H1 (cell line): ENCODE data around the gene TMEM164.

Experiments
- EGR1 ChIP-seq: IDR thresholded peaks from 2 replicates; pipeline ENCODE4 v1.6.1; 2011; ENCODE audit warnings: low read depth, low read length, borderline replicate concordance
- FOSL1 ChIP-seq: IDR thresholded peaks from 2 replicates; pipeline ENCODE4 v1.6.1; 2011; ENCODE audit warnings: mild to moderate bottlenecking, low read depth, low read length, moderate library complexity; ENCODE audit not compliant: insufficient read depth
- GABPA ChIP-seq: IDR thresholded peaks from 2 replicates; pipeline ENCODE4 v1.6.1; 2011; ENCODE audit warnings: mild to moderate bottlenecking, low read length, moderate library complexity, borderline replicate concordance; ENCODE audit not compliant: insufficient read depth
- GTF2F1 ChIP-seq: IDR thresholded peaks from 2 replicates; pipeline ENCODE4 v1.6.1; 2012; ENCODE audit warnings: low read depth, low read length, improper control_type of control experiment, borderline replicate concordance
- HDAC2 ChIP-seq, 2 experiments: fragments of 300-600 bp in 1 of 2; sonication (generic) in 1 of 2; IDR thresholded peaks; 2 replicates each; pipeline ENCODE4 v1.6.1; 2011 to 2012; ENCODE audit warnings: low read depth in 2 of 2, low read length in 2 of 2, mild to moderate bottlenecking in 2 of 2, moderate library complexity in 2 of 2, borderline replicate concordance in 1 of 2, inconsistent platforms in 1 of 2
- POLR2A ChIP-seq, 2 experiments: IDR thresholded peaks; 1 replicate in 1 of 2; 2 replicates in 1 of 2; pipeline ENCODE4 v1.6.1; 2011; ENCODE audit warnings: low read depth in 2 of 2, low read length in 2 of 2, mild to moderate bottlenecking in 2 of 2; ENCODE audit errors: control extremely low read depth in 1 of 2
- SUZ12 ChIP-seq: fragments of 200-600 bp; sonication (generic); IDR thresholded peaks from 2 replicates; pipeline ENCODE4 v1.6.1; 2012; ENCODE audit warnings: mild to moderate bottlenecking, inconsistent platforms, low read length, moderate library complexity, mixed read lengths
- TBP ChIP-seq: IDR thresholded peaks from 2 replicates; pipeline ENCODE4 v1.6.1; 2011; ENCODE audit warnings: low read depth, low read length, improper control_type of control experiment
- TF ChIP-seq, protein P1 (sequence below), 3 experiments: IDR thresholded peaks; 1 replicate in 2 of 3; 2 replicates in 1 of 3; pipeline versions ENCODE4 v1.5.1 to v1.6.1; 2011; ENCODE audit warnings: low read length in 3 of 3, mild to moderate bottlenecking in 3 of 3, inconsistent platforms in 2 of 3, low read depth in 1 of 3, moderate library complexity in 1 of 3; ENCODE audit not compliant: insufficient read depth in 1 of 3; ENCODE audit errors: control extremely low read depth in 1 of 3
- TF ChIP-seq, protein P2 (sequence below): IDR thresholded peaks from 2 replicates; pipeline ENCODE4 v1.6.1; 2011; ENCODE audit warnings: low read length, improper control_type of control experiment

DNA sequence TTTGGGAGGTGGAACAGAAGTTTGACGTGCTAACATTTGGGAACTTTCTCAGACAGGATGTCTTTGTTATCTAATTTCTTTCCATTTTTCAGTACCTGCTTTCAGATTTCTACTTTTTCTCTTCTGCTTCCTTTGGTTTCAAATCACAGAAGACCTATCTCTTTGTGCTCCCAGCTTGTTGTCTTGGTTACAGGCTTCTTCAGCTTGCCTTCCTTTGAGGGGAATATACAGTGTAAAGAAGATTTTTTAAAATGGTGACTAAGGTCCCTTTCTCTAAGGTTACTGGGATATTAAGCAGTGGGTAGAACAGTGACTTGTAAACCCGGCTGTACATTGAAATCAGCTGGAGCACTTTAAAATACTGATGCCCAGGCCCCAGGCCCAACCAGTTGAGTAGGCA lies 48.0 kb downstream of the TMEM164 start:
- no peak for TF ChIP-seq EGR1
- TF ChIP-seq HDAC2 (IDR thresholded peaks at IDR 0.05; ENCODE audit: borderline replicate concordance in 1 of 2, low read depth in 2 of 2, low read length in 2 of 2) = no peak
- TF ChIP-seq, protein P1, sequence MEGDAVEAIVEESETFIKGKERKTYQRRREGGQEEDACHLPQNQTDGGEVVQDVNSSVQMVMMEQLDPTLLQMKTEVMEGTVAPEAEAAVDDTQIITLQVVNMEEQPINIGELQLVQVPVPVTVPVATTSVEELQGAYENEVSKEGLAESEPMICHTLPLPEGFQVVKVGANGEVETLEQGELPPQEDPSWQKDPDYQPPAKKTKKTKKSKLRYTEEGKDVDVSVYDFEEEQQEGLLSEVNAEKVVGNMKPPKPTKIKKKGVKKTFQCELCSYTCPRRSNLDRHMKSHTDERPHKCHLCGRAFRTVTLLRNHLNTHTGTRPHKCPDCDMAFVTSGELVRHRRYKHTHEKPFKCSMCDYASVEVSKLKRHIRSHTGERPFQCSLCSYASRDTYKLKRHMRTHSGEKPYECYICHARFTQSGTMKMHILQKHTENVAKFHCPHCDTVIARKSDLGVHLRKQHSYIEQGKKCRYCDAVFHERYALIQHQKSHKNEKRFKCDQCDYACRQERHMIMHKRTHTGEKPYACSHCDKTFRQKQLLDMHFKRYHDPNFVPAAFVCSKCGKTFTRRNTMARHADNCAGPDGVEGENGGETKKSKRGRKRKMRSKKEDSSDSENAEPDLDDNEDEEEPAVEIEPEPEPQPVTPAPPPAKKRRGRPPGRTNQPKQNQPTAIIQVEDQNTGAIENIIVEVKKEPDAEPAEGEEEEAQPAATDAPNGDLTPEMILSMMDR (IDR thresholded peaks at IDR 0.05; ENCODE audit: control extremely low read depth in 1 of 3, insufficient read depth in 1 of 3, low read depth in 1 of 3, low read length in 3 of 3) = no peak
- no peak for TF ChIP-seq GABPA
- TF ChIP-seq GTF2F1 = no peak
- TF ChIP-seq SUZ12 = no peak
- TF ChIP-seq FOSL1 = no peak
- no peak for TF ChIP-seq POLR2A (IDR thresholded peaks at IDR 0.05; ENCODE audit: control extremely low read depth in 1 of 2, low read depth in 2 of 2, low read length in 2 of 2)
- TF ChIP-seq, protein P2, sequence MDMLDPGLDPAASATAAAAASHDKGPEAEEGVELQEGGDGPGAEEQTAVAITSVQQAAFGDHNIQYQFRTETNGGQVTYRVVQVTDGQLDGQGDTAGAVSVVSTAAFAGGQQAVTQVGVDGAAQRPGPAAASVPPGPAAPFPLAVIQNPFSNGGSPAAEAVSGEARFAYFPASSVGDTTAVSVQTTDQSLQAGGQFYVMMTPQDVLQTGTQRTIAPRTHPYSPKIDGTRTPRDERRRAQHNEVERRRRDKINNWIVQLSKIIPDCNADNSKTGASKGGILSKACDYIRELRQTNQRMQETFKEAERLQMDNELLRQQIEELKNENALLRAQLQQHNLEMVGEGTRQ = no peak
- TF ChIP-seq TBP = no peak
